HL-60 (cell line): Measurements from ENCODE around the gene TUBGCP6.

Source experiments
- DNase-seq, 2 experiments: peaks; one replicate each; pipeline ENCODE4 v3.0.0-alpha.2; 2010 to 2020; ENCODE audit warnings: low read depth in 1 of 2, low spot score in 1 of 2
- H3K27ac ChIP-seq: fragments of 250-450 bp; sonication (Bioruptor Pico); replicated peaks from 2 replicates; pipeline ENCODE4 v1.5.1; 2020; ENCODE audit warnings: mild to moderate bottlenecking, moderate library complexity
- H3K27me3 ChIP-seq: fragments of 250-450 bp; sonication (Bioruptor Pico); 2 replicates; pipeline ENCODE4 v1.5.1; 2021; ENCODE audit warnings: mild to moderate bottlenecking, moderate library complexity; ENCODE audit not compliant: insufficient read depth, poor library complexity, severe bottlenecking
- H3K4me3 ChIP-seq: replicated peaks from 2 replicates; pipeline ENCODE4 v1.5.1; 2011; ENCODE audit warnings: mild to moderate bottlenecking, control low read depth, low read length; ENCODE audit not compliant: insufficient read depth
- GABPA ChIP-seq: IDR thresholded peaks from 2 replicates; pipeline ENCODE4 v1.6.1; 2012; ENCODE audit warnings: low read depth
- POLR2AphosphoS5 ChIP-seq: IDR thresholded peaks from 2 replicates; pipeline ENCODE4 v1.6.1; 2012; ENCODE audit warnings: low read depth
- SPI1 ChIP-seq: IDR thresholded peaks from 2 replicates; pipeline ENCODE4 v1.6.1; 2012; ENCODE audit warnings: low read depth, mild to moderate bottlenecking, borderline replicate concordance
- TF ChIP-seq, protein P1 (sequence below): IDR thresholded peaks from one replicate; pipeline ENCODE4 v1.5.1; 2011; ENCODE audit warnings: low read length, control low read depth, inconsistent platforms; ENCODE audit not compliant: insufficient read depth
- TF ChIP-seq, protein P2 (sequence below): IDR thresholded peaks from 2 replicates; pipeline ENCODE4 v1.6.1; 2012; ENCODE audit warnings: low read depth; ENCODE audit not compliant: insufficient replicate concordance

TUBGCP6 gene

DNA sequence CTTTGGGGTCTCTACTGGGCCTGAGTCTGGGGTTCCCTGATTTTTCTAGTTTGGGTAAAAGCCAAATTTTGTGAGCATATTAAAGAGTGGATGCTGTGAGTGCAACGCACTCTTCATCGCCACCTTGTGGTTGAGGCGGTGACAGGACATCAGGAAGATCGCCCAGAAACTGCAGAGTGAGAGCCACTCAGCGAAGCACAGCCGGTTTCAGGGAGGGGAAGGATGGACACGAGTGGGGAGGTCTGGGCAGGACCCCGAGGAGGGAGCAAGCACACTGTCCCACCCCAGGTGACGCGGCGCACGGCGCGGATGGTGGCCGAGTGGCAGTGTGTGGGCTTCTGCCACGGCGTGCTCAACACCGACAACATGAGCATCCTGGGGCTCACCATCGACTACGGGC, 34.9 kb downstream of the TUBGCP6 start:
- DNase-seq: peak in 1 of 2 experiments; percentile 64
- TF ChIP-seq, protein P1, sequence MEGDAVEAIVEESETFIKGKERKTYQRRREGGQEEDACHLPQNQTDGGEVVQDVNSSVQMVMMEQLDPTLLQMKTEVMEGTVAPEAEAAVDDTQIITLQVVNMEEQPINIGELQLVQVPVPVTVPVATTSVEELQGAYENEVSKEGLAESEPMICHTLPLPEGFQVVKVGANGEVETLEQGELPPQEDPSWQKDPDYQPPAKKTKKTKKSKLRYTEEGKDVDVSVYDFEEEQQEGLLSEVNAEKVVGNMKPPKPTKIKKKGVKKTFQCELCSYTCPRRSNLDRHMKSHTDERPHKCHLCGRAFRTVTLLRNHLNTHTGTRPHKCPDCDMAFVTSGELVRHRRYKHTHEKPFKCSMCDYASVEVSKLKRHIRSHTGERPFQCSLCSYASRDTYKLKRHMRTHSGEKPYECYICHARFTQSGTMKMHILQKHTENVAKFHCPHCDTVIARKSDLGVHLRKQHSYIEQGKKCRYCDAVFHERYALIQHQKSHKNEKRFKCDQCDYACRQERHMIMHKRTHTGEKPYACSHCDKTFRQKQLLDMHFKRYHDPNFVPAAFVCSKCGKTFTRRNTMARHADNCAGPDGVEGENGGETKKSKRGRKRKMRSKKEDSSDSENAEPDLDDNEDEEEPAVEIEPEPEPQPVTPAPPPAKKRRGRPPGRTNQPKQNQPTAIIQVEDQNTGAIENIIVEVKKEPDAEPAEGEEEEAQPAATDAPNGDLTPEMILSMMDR: peak; percentile 92
- TF ChIP-seq SPI1 (no peak), POLR2AphosphoS5 (no peak)
- TF ChIP-seq, protein P2, sequence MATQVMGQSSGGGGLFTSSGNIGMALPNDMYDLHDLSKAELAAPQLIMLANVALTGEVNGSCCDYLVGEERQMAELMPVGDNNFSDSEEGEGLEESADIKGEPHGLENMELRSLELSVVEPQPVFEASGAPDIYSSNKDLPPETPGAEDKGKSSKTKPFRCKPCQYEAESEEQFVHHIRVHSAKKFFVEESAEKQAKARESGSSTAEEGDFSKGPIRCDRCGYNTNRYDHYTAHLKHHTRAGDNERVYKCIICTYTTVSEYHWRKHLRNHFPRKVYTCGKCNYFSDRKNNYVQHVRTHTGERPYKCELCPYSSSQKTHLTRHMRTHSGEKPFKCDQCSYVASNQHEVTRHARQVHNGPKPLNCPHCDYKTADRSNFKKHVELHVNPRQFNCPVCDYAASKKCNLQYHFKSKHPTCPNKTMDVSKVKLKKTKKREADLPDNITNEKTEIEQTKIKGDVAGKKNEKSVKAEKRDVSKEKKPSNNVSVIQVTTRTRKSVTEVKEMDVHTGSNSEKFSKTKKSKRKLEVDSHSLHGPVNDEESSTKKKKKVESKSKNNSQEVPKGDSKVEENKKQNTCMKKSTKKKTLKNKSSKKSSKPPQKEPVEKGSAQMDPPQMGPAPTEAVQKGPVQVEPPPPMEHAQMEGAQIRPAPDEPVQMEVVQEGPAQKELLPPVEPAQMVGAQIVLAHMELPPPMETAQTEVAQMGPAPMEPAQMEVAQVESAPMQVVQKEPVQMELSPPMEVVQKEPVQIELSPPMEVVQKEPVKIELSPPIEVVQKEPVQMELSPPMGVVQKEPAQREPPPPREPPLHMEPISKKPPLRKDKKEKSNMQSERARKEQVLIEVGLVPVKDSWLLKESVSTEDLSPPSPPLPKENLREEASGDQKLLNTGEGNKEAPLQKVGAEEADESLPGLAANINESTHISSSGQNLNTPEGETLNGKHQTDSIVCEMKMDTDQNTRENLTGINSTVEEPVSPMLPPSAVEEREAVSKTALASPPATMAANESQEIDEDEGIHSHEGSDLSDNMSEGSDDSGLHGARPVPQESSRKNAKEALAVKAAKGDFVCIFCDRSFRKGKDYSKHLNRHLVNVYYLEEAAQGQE: no peak
- no peak overlapping the region for H3K4me3 ChIP-seq
- no peaks in the 10 kb centered on the region for H3K27me3 ChIP-seq
- no peak overlapping the region for H3K27ac ChIP-seq

DNA sequence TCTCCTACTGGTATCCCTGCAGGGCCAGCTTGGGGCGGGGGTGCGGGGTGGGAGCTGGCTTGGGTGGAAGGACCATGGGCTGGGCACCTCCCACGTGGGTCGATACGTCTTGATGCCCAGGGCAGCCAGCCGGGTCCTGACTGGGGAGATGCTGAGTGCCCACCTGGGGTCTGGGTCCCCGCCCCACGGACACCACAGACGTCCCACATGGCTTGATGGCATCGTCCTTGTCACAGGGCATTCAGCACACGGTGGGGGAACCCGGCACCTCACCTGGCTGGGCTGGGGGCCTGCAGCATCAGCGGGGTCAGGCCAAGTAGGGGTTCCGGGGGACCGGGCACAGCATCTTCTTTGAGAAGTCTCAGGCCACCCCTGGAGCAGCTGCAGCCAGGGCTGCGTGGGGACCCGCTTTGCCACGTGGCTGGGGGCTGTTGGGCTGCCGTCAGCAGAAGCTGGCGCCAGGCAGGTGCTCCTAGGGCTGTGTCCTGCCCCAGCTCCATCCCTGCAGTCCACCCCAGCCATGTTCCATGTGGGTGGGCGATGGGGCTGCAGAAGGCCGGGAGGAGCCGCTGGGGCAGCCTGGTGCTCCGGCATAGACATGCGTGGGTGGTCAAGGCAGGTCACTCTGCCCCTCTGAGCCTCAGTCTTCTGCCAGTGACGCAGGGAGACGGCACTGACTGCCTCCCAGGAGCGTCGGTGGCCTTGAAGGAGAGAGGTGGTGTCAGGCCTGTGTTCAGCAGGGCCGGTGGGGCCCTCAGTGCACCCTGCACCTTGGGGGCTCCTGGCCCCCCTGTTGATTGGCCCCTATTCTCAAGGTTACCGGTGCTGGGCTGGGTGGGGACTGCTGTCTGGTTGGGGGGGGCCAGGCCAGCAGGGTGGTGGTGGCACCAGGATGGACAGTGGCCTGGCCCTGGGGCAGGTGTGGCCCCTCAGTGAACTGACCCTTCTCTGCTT, 35.6 kb downstream of the TUBGCP6 start:
- no peak for DNase-seq
- no peak overlapping the region for H3K4me3 ChIP-seq
- no peak overlapping the region for H3K27ac ChIP-seq
- TF ChIP-seq, protein P1: no peak
- TF ChIP-seq SPI1: no peak
- TF ChIP-seq GABPA: no peak
- TF ChIP-seq, protein P2: no peak
- no peak; the same call in 1 of the 2 replicates for TF ChIP-seq POLR2AphosphoS5
- no peaks in the 10 kb centered on the region for H3K27me3 ChIP-seq

DNA sequence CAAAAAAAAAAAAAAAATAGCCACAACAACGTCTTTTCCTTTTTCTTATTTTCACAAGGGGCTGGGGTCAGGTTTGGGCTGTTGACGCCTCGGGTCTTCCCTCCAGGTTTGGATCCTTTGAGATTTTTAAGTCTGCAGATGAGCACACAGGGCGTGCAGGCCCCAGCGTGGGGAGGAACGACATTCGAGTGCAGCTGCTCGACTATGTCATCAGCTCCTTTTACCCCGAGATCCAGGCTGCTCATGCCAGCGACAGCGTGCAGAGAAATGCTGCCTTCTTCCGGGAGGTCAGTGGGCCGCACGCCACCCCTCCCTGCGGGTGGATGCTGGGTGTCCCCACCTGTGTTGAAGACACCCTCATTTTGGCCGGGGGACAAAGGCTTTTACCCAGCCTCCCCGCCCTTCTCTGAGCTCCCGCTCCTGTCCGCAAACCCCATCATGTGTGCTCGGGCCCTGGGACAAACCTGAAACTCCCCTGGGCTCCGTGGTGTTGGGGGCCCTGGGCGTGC, 36.3 kb downstream of the TUBGCP6 start:
- Histone ChIP-seq H3K27me3 (no peaks in the 10 kb centered on the region), H3K4me3 (no peak overlapping the region), H3K27ac (no peak overlapping the region)
- no peak for DNase-seq
- TF ChIP-seq, protein P2: no peak
- peak; percentile 21; the same call in 1 of the 2 replicates for TF ChIP-seq POLR2AphosphoS5
